ACHN (cell line): ENCODE measurements around the gene CAPN14.

ENCODE experiments used
- DNase-seq: peaks from one replicate; pipeline ENCODE4 v3.0.0-alpha.2; 2015
- in situ Hi-C: cut with HindIII; loops from 2 replicates; pipeline ENCODE4 v1.10.0; 2017; ENCODE audit warnings: low sequenced_read_pairs, low pct_ligation_motif_present, low pct_unique_long_range_greater_than_20kb

The CAPN14 gene

GRCh38 chr2:31170071-31170698 is 47.1 kb downstream of the CAPN14 start:
- peak; percentile 68 for DNase-seq
- in situ Hi-C loops = loop anchor here (25.0 kb wide), 1 partner anchor 167 kb away; no protein-coding TSS in a partner anchor

GRCh38 chr2:31168291-31168690 is 49.0 kb downstream of the CAPN14 start:
- in situ Hi-C loops = loop anchor here (25.0 kb wide), 1 partner anchor 169 kb away; no protein-coding TSS in a partner anchor
- no peak for DNase-seq

GRCh38 chr2:31166925-31167324 is 50.4 kb downstream of the CAPN14 start:
- DNase-seq = no peak
- in situ Hi-C loops = loop anchor here (25.0 kb wide), 1 partner anchor 170 kb away; no protein-coding TSS in a partner anchor

- no peak for DNase-seq
- in situ Hi-C loops = loop anchor here (25.0 kb wide), 1 partner anchor 174 kb away; no protein-coding TSS in a partner anchor
These were observed 54.2 kb downstream of the CAPN14 start for GRCh38 chr2:31163011-31163539.

- in situ Hi-C loops = loop anchor here (25.0 kb wide), 1 partner anchor 176 kb away; no protein-coding TSS in a partner anchor
- DNase-seq = no peak
These were observed 55.7 kb downstream of the CAPN14 start for GRCh38 chr2:31161637-31162036.

- in situ Hi-C loops = loop anchor here (25.0 kb wide), 1 partner anchor 186 kb away; no protein-coding TSS in a partner anchor
- no peak for DNase-seq
These were observed 65.8 kb downstream of the CAPN14 start for GRCh38 chr2:31151501-31151900.

GRCh38 chr2:31150120-31150670 is 67.1 kb downstream of the CAPN14 start:
- DNase-seq = no peak
- in situ Hi-C loops = loop anchor here (25.0 kb wide), 1 partner anchor 187 kb away; no protein-coding TSS in a partner anchor

GRCh38 chr2:31148514-31148913 is 68.8 kb downstream of the CAPN14 start:
- in situ Hi-C loops = no loop called here
- no peak for DNase-seq

GRCh38 chr2:31147645-31148044 is 69.7 kb downstream of the CAPN14 start:
- in situ Hi-C loops = no loop called here
- DNase-seq = no peak

- in situ Hi-C loops = no loop called here
- DNase-seq = no peak
These were observed 75.2 kb downstream of the CAPN14 start for GRCh38 chr2:31142110-31142509.

- in situ Hi-C loops = no loop called here
These were observed 75.8 kb downstream of the CAPN14 start for GRCh38 chr2:31141443-31142085.

GRCh38 chr2:31140151-31140550 is 77.2 kb downstream of the CAPN14 start:
- in situ Hi-C loops = no loop called here

More at GRCh38 chr2:31141443-31142085, 75.8 kb downstream of the CAPN14 start:
- no peak for DNase-seq

GRCh38 chr2:31139671-31140070 is 77.6 kb downstream of the CAPN14 start:
- in situ Hi-C loops = no loop called here
- no peak for DNase-seq

More at GRCh38 chr2:31140151-31140550, 77.2 kb downstream of the CAPN14 start:
- DNase-seq = no peak

- in situ Hi-C loops = no loop called here
- DNase-seq = peak; percentile 86
These were observed 79.0 kb downstream of the CAPN14 start, which contains the start of gene GALNT14 for GRCh38 chr2:31138037-31138962. TSS of gene GALNT14 (minus strand) at chr2:31138440. CDS start at chr2:31138086, 354 bp downstream.

- DNase-seq = peak; percentile 63
These were observed 79.9 kb downstream of the CAPN14 start for GRCh38 chr2:31137211-31138036.

GRCh38 chr2:31136732-31137131 is 80.6 kb downstream of the CAPN14 start:
- DNase-seq = no peak
- in situ Hi-C loops = no loop called here

More at GRCh38 chr2:31137211-31138036, 79.9 kb downstream of the CAPN14 start:
- in situ Hi-C loops = no loop called here

- in situ Hi-C loops = no loop called here
- DNase-seq = no peak
These were observed 81.3 kb downstream of the CAPN14 start for GRCh38 chr2:31136000-31136399.
